HCT116 (cell line): ENCODE data around the gene RALGPS1. TPM values are rescaled to one million over a fixed set of nuclear protein-coding genes. Genes with fewer than 3 reads are reported as not detected.

Experiments used
- ATAC-seq: fragments of 200-7000 bp; cut with Tn5 transposase; 2 replicates; pipeline ENCODE4 v1.9.1; 2020; ENCODE audit warnings: mild to moderate bottlenecking, moderate library complexity
- BruUV-seq: library from RNA; stranded (reverse); fragments of 400-500 nt; replicated peaks from 2 replicates; lab custom pipeline; 2021; lab: Mats Ljungman, UMichigan
- CTCF ChIA-PET: fragments of 300-600 bp; sonication (Branson Sonifier 250); formaldehyde crosslinking; loops from one replicate; lab custom pipeline; 2021; ENCODE audit warnings: antibody characterized with exemption; lab: Charles Lee
- POLR2A ChIA-PET: fragments of 300-600, 350-600 bp; sonication (Branson Sonifier 250); formaldehyde crosslinking; loops from one replicate; lab custom pipeline; 2021; ENCODE audit warnings: antibody characterized with exemption; lab: Charles Lee
- RAD21 ChIA-PET, 2 experiments: fragments of 300-600 bp; sonication (Branson Sonifier 250); formaldehyde crosslinking; loops; one replicate each; lab custom pipeline; 2023; ENCODE audit warnings: low total read pairs in 2 of 2; ENCODE audit not compliant: uncharacterized antibody in 2 of 2, unreplicated experiment in 2 of 2, low non-redundant PET in 1 of 2; lab: Charles Lee
- DNase-seq: peaks from one replicate; pipeline ENCODE4 v3.0.0-alpha.2; 2010; ENCODE audit warnings: low read depth, low spot score
- H2AFZ ChIP-seq: fragments of 200-600 bp; shearing (Covaris generic), sonication (generic); 2 replicates; pipeline ENCODE4 v1.6.1; 2017; ENCODE audit warnings: low read depth, mixed run types, mixed read lengths, antibody characterized with exemption, low read length; ENCODE audit not compliant: poor library complexity, severe bottlenecking
- H3K27ac ChIP-seq: 2 replicates; pipeline ENCODE4 v1.5.1; 2012; ENCODE audit warnings: low read depth, low read length
- H3K27me3 ChIP-seq: fragments of 200-600 bp; sonication (generic); 2 replicates; pipeline ENCODE4 v1.6.1; 2016; ENCODE audit warnings: mixed run types, low read length, mixed read lengths; ENCODE audit not compliant: insufficient read depth
- H3K36me3 ChIP-seq, 2 experiments: fragments of 200-500 bp in 1 of 2; fragments of 200-600 bp in 1 of 2; sonication (Bioruptor generic) in 1 of 2; sonication (generic) in 1 of 2; 2 replicates each; pipeline versions ENCODE4 v1.5.1 to v1.6.1; 2014 to 2016; ENCODE audit warnings: low read length in 2 of 2, inconsistent platforms in 1 of 2, mixed read lengths in 1 of 2, mixed run types in 1 of 2; ENCODE audit not compliant: insufficient read depth in 2 of 2, control insufficient read depth in 1 of 2
- H3K4me1 ChIP-seq, 2 experiments: fragments of 200-600 bp in 1 of 2; sonication (generic) in 1 of 2; 2 replicates each; pipeline versions ENCODE4 v1.5.1 to v1.6.1; 2012 to 2017; ENCODE audit warnings: low read length in 2 of 2, inconsistent platforms in 1 of 2, mild to moderate bottlenecking in 1 of 2, mixed read lengths in 1 of 2, mixed run types in 1 of 2, moderate library complexity in 1 of 2; ENCODE audit not compliant: insufficient read depth in 2 of 2, control insufficient read depth in 1 of 2
- H3K4me2 ChIP-seq: fragments of 200-600 bp; sonication (generic); 2 replicates; pipeline ENCODE4 v1.6.1; 2017; ENCODE audit warnings: mixed run types, low read length, mixed read lengths
- H3K4me3 ChIP-seq, 2 experiments: fragments of 200-600 bp in 1 of 2; sonication (generic) in 1 of 2; replicated peaks in 1 of 2; 2 replicates each; pipeline ENCODE4 v1.5.1; 2011 to 2016; ENCODE audit warnings: low read length in 2 of 2, control low read depth in 1 of 2, low read depth in 1 of 2, mild to moderate bottlenecking in 1 of 2, mixed read lengths in 1 of 2, mixed run types in 1 of 2
- H3K79me2 ChIP-seq: fragments of 200-600 bp; sonication (generic); 2 replicates; pipeline ENCODE4 v1.6.1; 2017; ENCODE audit warnings: mild to moderate bottlenecking, mixed run types, low read length, moderate library complexity, mixed read lengths; ENCODE audit not compliant: insufficient read depth
- H3K9ac ChIP-seq: fragments of 200-600 bp; sonication (generic); 2 replicates; pipeline ENCODE4 v1.6.1; 2016; ENCODE audit warnings: low read length, mixed read lengths
- H3K9me2 ChIP-seq: fragments of 200-600 bp; sonication (generic), shearing (Covaris generic); 2 replicates; pipeline ENCODE4 v1.6.1; 2017; ENCODE audit warnings: mixed run types, mild to moderate bottlenecking, moderate library complexity; ENCODE audit not compliant: insufficient read depth
- H3K9me3 ChIP-seq, 2 experiments: fragments of 200-500 bp in 1 of 2; fragments of 200-600 bp in 1 of 2; sonication (Bioruptor generic) in 1 of 2; sonication (generic) in 1 of 2; 2 replicates each; pipeline ENCODE4 v1.6.1; 2014 to 2017; ENCODE audit warnings: low read length in 2 of 2, mixed read lengths in 2 of 2, inconsistent platforms in 1 of 2, low read depth in 1 of 2, mild to moderate bottlenecking in 1 of 2, mixed run types in 1 of 2, moderate library complexity in 1 of 2; ENCODE audit not compliant: control insufficient read depth in 1 of 2, insufficient read depth in 1 of 2
- H4K20me1 ChIP-seq: fragments of 200-600 bp; sonication (generic), shearing (Covaris generic); 2 replicates; pipeline ENCODE4 v1.6.1; 2017; ENCODE audit warnings: mixed run types, mild to moderate bottlenecking, moderate library complexity; ENCODE audit not compliant: insufficient read depth
- ATF3 ChIP-seq: IDR thresholded peaks from 2 replicates; pipeline ENCODE4 v1.6.1; 2012
- CEBPB ChIP-seq: IDR thresholded peaks from 2 replicates; pipeline ENCODE4 v1.6.1; 2012; ENCODE audit warnings: low read depth
- CTCF ChIP-seq, 3 experiments: fragments of 200-600 bp in 1 of 3; sonication (generic) in 1 of 3; IDR thresholded peaks in 2 of 3; conservative IDR thresholded peaks in 1 of 3; 2 replicates each; pipeline ENCODE4 v1.5.1; 2012 to 2017; ENCODE audit warnings: low read depth in 2 of 3, low read length in 2 of 3, antibody characterized with exemption in 1 of 3, borderline replicate concordance in 1 of 3, control low read depth in 1 of 3, mild to moderate bottlenecking in 1 of 3, mixed read lengths in 1 of 3, mixed run types in 1 of 3, moderate library complexity in 1 of 3; ENCODE audit not compliant: insufficient read depth in 1 of 3
- EGR1 ChIP-seq: IDR thresholded peaks from 2 replicates; pipeline ENCODE4 v1.6.1; 2012; ENCODE audit warnings: low read depth
- ELF1 ChIP-seq: IDR thresholded peaks from 2 replicates; pipeline ENCODE4 v1.6.1; 2012; ENCODE audit warnings: low read depth, borderline replicate concordance
- EZH2 ChIP-seq: fragments of 200-600 bp; sonication (generic); IDR thresholded peaks from 2 replicates; pipeline ENCODE4 v1.6.1; 2017; ENCODE audit warnings: antibody characterized with exemption, mixed run types
- FOSL1 ChIP-seq: IDR thresholded peaks from 2 replicates; pipeline ENCODE4 v1.6.1; 2012; ENCODE audit warnings: low read depth
- JUND ChIP-seq: IDR thresholded peaks from 2 replicates; pipeline ENCODE4 v1.6.1; 2012
- POLR2A ChIP-seq: IDR thresholded peaks from 2 replicates; pipeline ENCODE4 v1.7.0; 2011; ENCODE audit warnings: borderline replicate concordance; ENCODE audit not compliant: insufficient read depth, insufficient read length; ENCODE audit errors: extremely low read depth
- POLR2AphosphoS5 ChIP-seq: IDR thresholded peaks from 2 replicates; pipeline ENCODE4 v1.6.1; 2011; ENCODE audit warnings: mild to moderate bottlenecking, low read depth, low read length, moderate library complexity
- REST ChIP-seq: IDR thresholded peaks from 2 replicates; pipeline ENCODE4 v1.6.1; 2012; ENCODE audit warnings: low read depth
- SIN3A ChIP-seq: IDR thresholded peaks from 2 replicates; pipeline ENCODE4 v1.6.1; 2012; ENCODE audit warnings: low read depth
- SP1 ChIP-seq: IDR thresholded peaks from 2 replicates; pipeline ENCODE4 v1.6.1; 2012; ENCODE audit warnings: low read depth
- SRF ChIP-seq: IDR thresholded peaks from 2 replicates; pipeline ENCODE4 v1.6.1; 2012; ENCODE audit warnings: low read depth
- YY1 ChIP-seq: IDR thresholded peaks from 2 replicates; pipeline ENCODE4 v1.6.1; 2011; ENCODE audit warnings: low read length, low read depth, moderate library complexity, mild to moderate bottlenecking; ENCODE audit not compliant: insufficient replicate concordance; ENCODE audit errors: extremely low read depth
- intact Hi-C: fragments of 100-400 bp; cut with micrococcal nuclease; formaldehyde crosslinking; loops from 2 replicates; pipeline ENCODE4 v1.10.0; 2022
- total RNA-seq: library from RNA; stranded (reverse); gene quantifications from one replicate; pipeline ENCODE4 v1.2.1, GENCODE V29; 2021; ENCODE audit not compliant: unreplicated experiment

The RALGPS1 gene
- total RNA-seq, 1 experiment from 2014 or later = 7.6 TPM

- TF ChIP-seq REST (no peak), ELF1 (no peak), EZH2 (no peak), ATF3 (no peak)
Measured at GRCh38 chr9:127119320-127119709, 204.7 kb downstream of the RALGPS1 start (continued).

- H3K4me2 ChIP-seq = no peak overlapping the region
- no peaks in the 10 kb centered on the region for H3K27me3 ChIP-seq
- no peaks in the 10 kb centered on the region for H3K9me3 ChIP-seq
- H3K4me3 ChIP-seq = no peak overlapping the region
- CTCF ChIA-PET = no interaction called here
- no peak overlapping the region for H3K27ac ChIP-seq
- DNase-seq (no peak), ATAC-seq (no peak)
- RAD21 ChIA-PET = no interaction called here
- no peaks in the 10 kb centered on the region for H4K20me1 ChIP-seq
- BruUV-seq = no TSS peak
- no peaks in the 10 kb centered on the region for H3K36me3 ChIP-seq
- no peak overlapping the region for H3K9ac ChIP-seq
- H3K4me1 ChIP-seq = no peaks in the 10 kb centered on the region
- H2AFZ ChIP-seq = no peak overlapping the region
- POLR2A ChIA-PET = no interaction called here
- no peak for TF ChIP-seq CTCF (IDR thresholded peaks at IDR 0.05 in 2 of 3, conservative IDR thresholded peaks at IDR 0.05 in 1 of 3; ENCODE audit: borderline replicate concordance in 1 of 3, insufficient read depth in 1 of 3, low read depth in 2 of 3, low read length in 2 of 3)
- TF ChIP-seq JUND = no peak
- no peak for TF ChIP-seq POLR2A
- TF ChIP-seq SRF = no peak
- no peak for TF ChIP-seq YY1
- no peak for TF ChIP-seq FOSL1
- no peak for TF ChIP-seq POLR2AphosphoS5
- no peak for TF ChIP-seq CEBPB
- no peak for TF ChIP-seq SP1
- TF ChIP-seq EGR1 = no peak
- TF ChIP-seq SIN3A = no peak
- H3K79me2 ChIP-seq = no peaks in the 10 kb centered on the region
- H3K9me2 ChIP-seq = no peaks in the 10 kb centered on the region
- intact Hi-C loops = no loop called here
Measured at GRCh38 chr9:127121628-127122175, 207.1 kb downstream of the RALGPS1 start.
